ENCODE results near the gene KLRC4. TPM values are rescaled to one million over a fixed set of nuclear protein-coding genes. Genes with fewer than 3 reads are reported as not detected.
A peak's percentile ranks its signal among the peaks of the same experiment; 100 is the strongest.
"Not testable (repeated sequence)": the region's sequence is repeated elsewhere in the genome, so short reads cannot be mapped to it uniquely, and the experiment has no call there.

The KLRC4 gene
- total and polyA plus RNA-seq, 4 donors: 0.45 to 0.91 TPM; not detected in 2

DNA sequence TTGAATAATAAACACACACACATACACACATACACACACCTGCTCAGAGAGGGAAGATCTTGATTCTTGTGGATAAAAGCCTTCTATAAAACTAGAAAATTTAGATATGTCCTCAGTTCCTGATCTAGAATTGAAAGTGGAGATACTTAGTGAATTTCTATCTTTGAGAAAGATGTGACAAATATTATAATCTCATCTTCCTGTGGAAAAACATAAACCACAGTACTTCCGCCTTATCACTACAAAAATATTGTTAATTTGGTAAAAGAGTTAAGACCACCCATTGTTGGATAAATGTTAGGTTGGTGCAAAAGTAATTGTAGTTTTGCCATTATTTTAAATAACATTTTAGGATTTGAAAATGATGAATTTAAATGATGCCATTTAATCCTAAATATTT lies 19.7 kb downstream of the KLRC4 start, which contains the start of gene KLRK1:
Gene KLRK1, minus strand, starts transcription at position 138 of the 400 bp plus-strand sequence. CDS start 1,231 bp downstream, outside the sequence.
- H3K27ac ChIP-seq (ENCODE audit: low read depth in 1 of 2, low read length in 1 of 2): no peak within 1 kb of the TSS
- no peak within 1 kb of the TSS for H3K9ac ChIP-seq (ENCODE audit: insufficient read depth in 1 of 2, low read length in 2 of 2)
- ATAC-seq (ENCODE audit: insufficient read depth, low FRiP score) (no peak), DNase-seq (no peak)
- 54 to 75% methylated on average over 1 of the region's 1 CpG for WGBS, 2 donors
- H3K4me3 ChIP-seq: no peak within 1 kb of the TSS
- no peaks in the 10 kb centered on the region for H3K36me3 ChIP-seq (ENCODE audit: control insufficient read depth in 4 of 4, insufficient read depth in 4 of 4, low read length in 4 of 4)
- H3K27me3 ChIP-seq (ENCODE audit: control insufficient read depth in 3 of 3, insufficient read depth in 3 of 3, low read length in 2 of 3): no peaks in the 10 kb centered on the region
- no peaks in the 10 kb centered on the region for H3K9me3 ChIP-seq (ENCODE audit: control insufficient read depth in 4 of 4, insufficient read depth in 3 of 4, low read length in 3 of 4)
- TF ChIP-seq, protein P1, sequence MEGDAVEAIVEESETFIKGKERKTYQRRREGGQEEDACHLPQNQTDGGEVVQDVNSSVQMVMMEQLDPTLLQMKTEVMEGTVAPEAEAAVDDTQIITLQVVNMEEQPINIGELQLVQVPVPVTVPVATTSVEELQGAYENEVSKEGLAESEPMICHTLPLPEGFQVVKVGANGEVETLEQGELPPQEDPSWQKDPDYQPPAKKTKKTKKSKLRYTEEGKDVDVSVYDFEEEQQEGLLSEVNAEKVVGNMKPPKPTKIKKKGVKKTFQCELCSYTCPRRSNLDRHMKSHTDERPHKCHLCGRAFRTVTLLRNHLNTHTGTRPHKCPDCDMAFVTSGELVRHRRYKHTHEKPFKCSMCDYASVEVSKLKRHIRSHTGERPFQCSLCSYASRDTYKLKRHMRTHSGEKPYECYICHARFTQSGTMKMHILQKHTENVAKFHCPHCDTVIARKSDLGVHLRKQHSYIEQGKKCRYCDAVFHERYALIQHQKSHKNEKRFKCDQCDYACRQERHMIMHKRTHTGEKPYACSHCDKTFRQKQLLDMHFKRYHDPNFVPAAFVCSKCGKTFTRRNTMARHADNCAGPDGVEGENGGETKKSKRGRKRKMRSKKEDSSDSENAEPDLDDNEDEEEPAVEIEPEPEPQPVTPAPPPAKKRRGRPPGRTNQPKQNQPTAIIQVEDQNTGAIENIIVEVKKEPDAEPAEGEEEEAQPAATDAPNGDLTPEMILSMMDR (IDR thresholded peaks at IDR 0.05; ENCODE audit: control extremely low read depth, extremely low read depth): no peak
- peaks cover 0 to 2% (median 0%) of the 10 kb centered on the region in 5 donors for H3K4me1 ChIP-seq (ENCODE audit: control insufficient read depth in 5 of 5, insufficient read depth in 5 of 5, low read length in 5 of 5)

DNA sequence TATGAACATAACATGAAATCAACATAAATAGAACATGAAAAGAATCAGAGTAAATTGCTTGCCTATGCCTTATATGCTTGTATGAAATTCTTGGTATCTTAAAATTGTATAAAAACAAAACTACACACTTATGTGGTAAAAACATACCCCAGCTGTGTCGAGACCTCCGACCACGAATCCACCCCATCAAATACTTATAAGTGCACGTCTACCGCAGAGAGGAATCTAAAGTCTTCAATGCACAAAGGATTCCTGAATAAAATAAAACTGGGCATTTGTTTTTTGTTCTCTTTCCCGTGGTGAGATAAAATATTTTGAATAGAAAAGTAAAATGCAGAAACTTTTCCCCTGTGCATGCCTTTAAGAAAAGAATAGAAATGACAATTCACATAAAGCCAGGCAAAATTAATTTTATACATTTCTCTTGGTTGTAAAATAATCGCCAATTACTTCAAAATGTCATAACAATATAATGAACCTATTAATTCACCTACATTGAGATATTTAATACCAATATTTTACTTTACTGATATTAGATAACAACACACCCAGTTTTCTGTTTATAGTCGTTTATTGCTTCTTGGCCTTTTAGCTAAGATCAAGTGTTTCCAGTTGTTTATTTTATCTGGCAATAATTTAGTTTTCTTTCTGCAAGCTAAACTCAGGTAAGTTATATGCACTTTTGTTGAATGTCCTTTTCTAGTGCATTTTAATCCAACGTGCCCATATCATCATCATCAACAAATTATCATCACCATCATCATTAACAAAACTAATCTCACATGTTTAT lies 20.7 kb downstream of the KLRC4 start:
- Histone ChIP-seq H3K27me3 (ENCODE audit: control insufficient read depth in 3 of 3, insufficient read depth in 3 of 3, low read length in 2 of 3) (no peaks in the 10 kb centered on the region), H3K27ac (ENCODE audit: low read depth in 1 of 2, low read length in 1 of 2) (no peak overlapping the region), H3K36me3 (ENCODE audit: control insufficient read depth in 4 of 4, insufficient read depth in 4 of 4, low read length in 4 of 4) (no peaks in the 10 kb centered on the region), H3K9me3 (ENCODE audit: control insufficient read depth in 4 of 4, insufficient read depth in 3 of 4, low read length in 3 of 4) (no peaks in the 10 kb centered on the region), H3K4me3 (no peak overlapping the region), H3K9ac (ENCODE audit: insufficient read depth in 1 of 2, low read length in 2 of 2) (no peak overlapping the region), H3K4me1 (ENCODE audit: control insufficient read depth in 5 of 5, insufficient read depth in 5 of 5, low read length in 5 of 5) (peaks cover 0 to 2% (median 0%) of the 10 kb centered on the region in 5 donors)
- DNase-seq: peak in 2 of 3 donors; percentile 64 to 72
- TF ChIP-seq, protein P1 (IDR thresholded peaks at IDR 0.05; ENCODE audit: control extremely low read depth, extremely low read depth): no peak
- WGBS, 2 donors: 74 to 84% methylated on average over 9 of the region's 9 CpGs
- no peak for ATAC-seq (ENCODE audit: insufficient read depth, low FRiP score)

DNA sequence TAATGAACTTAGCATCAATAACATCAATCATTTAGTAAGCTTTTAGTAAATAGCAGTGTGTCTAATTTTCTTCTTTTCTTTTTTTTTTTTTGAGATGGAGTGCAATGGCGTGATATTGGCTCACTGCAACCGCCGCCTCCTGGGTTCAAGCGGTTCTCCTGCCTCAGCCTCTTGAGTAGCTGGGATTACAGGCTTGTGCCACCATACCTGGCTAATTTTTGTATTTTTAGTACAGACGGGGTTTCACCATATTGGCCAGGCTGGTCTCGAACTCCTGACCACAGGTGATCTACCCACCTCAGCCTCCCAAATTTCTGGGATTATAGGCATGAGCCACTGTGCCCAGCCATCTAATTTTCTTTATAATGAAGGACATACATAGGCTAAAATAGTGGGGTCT lies 22.1 kb downstream of the KLRC4 start:
- H3K27me3 ChIP-seq (ENCODE audit: control insufficient read depth in 3 of 3, insufficient read depth in 3 of 3, low read length in 2 of 3); ATAC-seq (ENCODE audit: insufficient read depth, low FRiP score); H3K4me3 ChIP-seq; H3K9ac ChIP-seq (ENCODE audit: insufficient read depth in 1 of 2, low read length in 2 of 2); DNase-seq; H3K27ac ChIP-seq (ENCODE audit: low read depth in 1 of 2, low read length in 1 of 2); H3K9me3 ChIP-seq (ENCODE audit: control insufficient read depth in 4 of 4, insufficient read depth in 3 of 4, low read length in 3 of 4); H3K4me1 ChIP-seq (ENCODE audit: control insufficient read depth in 5 of 5, insufficient read depth in 5 of 5, low read length in 5 of 5); H3K36me3 ChIP-seq (ENCODE audit: control insufficient read depth in 4 of 4, insufficient read depth in 4 of 4, low read length in 4 of 4): not testable (repeated sequence)
- 90% methylated on average over 6 of the region's 6 CpGs for WGBS, 2 donors

DNA sequence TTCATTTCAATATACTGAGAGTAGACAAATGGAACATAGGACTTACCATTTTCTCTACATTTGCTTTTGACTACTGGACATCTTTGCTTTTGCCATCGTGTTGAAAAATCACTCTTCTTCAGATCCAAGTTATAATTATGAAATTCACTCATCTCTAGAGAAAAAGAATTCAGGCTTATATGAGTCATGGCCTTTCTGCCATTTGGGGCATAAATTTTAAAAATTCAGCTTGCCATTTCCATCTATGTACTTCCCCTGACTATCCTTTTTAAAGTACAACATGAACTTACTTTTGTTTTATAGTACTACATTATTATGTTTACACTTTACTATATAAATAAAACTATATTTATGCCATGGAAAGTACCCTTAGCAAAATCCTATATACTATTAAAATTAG lies 22.7 kb downstream of the KLRC4 start:
- no peaks in the 10 kb centered on the region for H3K4me1 ChIP-seq (ENCODE audit: control insufficient read depth in 5 of 5, insufficient read depth in 5 of 5, low read length in 5 of 5)
- H3K36me3 ChIP-seq (ENCODE audit: control insufficient read depth in 4 of 4, insufficient read depth in 4 of 4, low read length in 4 of 4): no peaks in the 10 kb centered on the region
- no peak overlapping the region for H3K4me3 ChIP-seq
- no peaks in the 10 kb centered on the region for H3K9me3 ChIP-seq (ENCODE audit: control insufficient read depth in 4 of 4, insufficient read depth in 3 of 4, low read length in 3 of 4)
- 65 to 75% methylated on average over 1 of the region's 1 CpG for WGBS, 2 donors
- H3K27ac ChIP-seq (ENCODE audit: low read depth in 1 of 2, low read length in 1 of 2): no peak overlapping the region
- no peak overlapping the region for H3K9ac ChIP-seq (ENCODE audit: insufficient read depth in 1 of 2, low read length in 2 of 2)
- TF ChIP-seq, protein P1 (IDR thresholded peaks at IDR 0.05; ENCODE audit: control extremely low read depth, extremely low read depth): no peak
- ATAC-seq (ENCODE audit: insufficient read depth, low FRiP score) (no peak), DNase-seq (no peak)
- H3K27me3 ChIP-seq (ENCODE audit: control insufficient read depth in 3 of 3, insufficient read depth in 3 of 3, low read length in 2 of 3): no peaks in the 10 kb centered on the region

Measured in lung (tissue), 12 donors.